ENCODE data around the gene TSPAN11. TPM values are rescaled to one million over a fixed set of nuclear protein-coding genes. Genes with fewer than 3 reads are reported as not detected.

TSPAN11 gene
- total and polyA plus RNA-seq, 2 donors (not counting 3 experiments of a cell fraction or from before 2014, with no cell fraction given) = 2.1 to 3.9 TPM

- Histone ChIP-seq H3K4me1 (ENCODE audit: control insufficient read depth, extremely low read depth, insufficient read depth, low read length) (peaks cover 21% of the 10 kb centered on the region), H3K27ac (ENCODE audit: insufficient read depth, low read depth, low read length) (no peak overlapping the region), H3K27me3 (ENCODE audit: control insufficient read depth in 2 of 2, insufficient read depth in 2 of 2, low read length in 2 of 2) (no peaks in the 10 kb centered on the region), H3K79me2 (ENCODE audit: control insufficient read depth, insufficient read depth, low read length) (no peaks in the 10 kb centered on the region), H3K9me1 (replicated peaks; ENCODE audit: control insufficient read depth, extremely low read depth, insufficient read depth, low read length) (no peaks in the 10 kb centered on the region), H4K20me1 (replicated peaks; ENCODE audit: control insufficient read depth, extremely low read depth, insufficient read depth, low read length) (no peaks in the 10 kb centered on the region), H3K9me3 (replicated peaks; ENCODE audit: control insufficient read depth, insufficient read depth, low read length) (no peaks in the 10 kb centered on the region), H3K4me2 (ENCODE audit: insufficient read depth, low read length) (no peak overlapping the region), H3K9ac (replicated peaks; ENCODE audit: extremely low read depth, insufficient read depth, low read length) (no peak overlapping the region), H3K36me3 (ENCODE audit: control insufficient read depth in 2 of 2, extremely low read depth in 1 of 2, insufficient read depth in 2 of 2, low read length in 2 of 2) (no peaks in the 10 kb centered on the region), H2AFZ (ENCODE audit: low read depth, low read length) (peak overlapping the region; percentile 28), H3K4me3 (replicated peaks in 1 of 3; ENCODE audit: insufficient read depth in 1 of 3, low read depth in 1 of 3, low read length in 3 of 3) (no peak overlapping the region)
- POLR2A ChIA-PET = no interaction called here
- FAIRE-seq (peak; percentile 78), DNase-seq (ENCODE audit: low read depth, low spot score) (peak; percentile 65)
- no TSS peak for BruUV-seq (replicated peaks)
- TF ChIP-seq POLR2A (IDR thresholded peaks at IDR 0.05; ENCODE audit: low read depth, low read length) = no peak
- TF ChIP-seq GATA2 (IDR thresholded peaks at IDR 0.05; ENCODE audit: insufficient read depth, insufficient read length, low read depth, low read length) = no peak
- no peak for TF ChIP-seq MYC (IDR thresholded peaks at IDR 0.05; ENCODE audit: low read depth, low read length)
- no peak for TF ChIP-seq POLR2AphosphoS5 (IDR thresholded peaks at IDR 0.05; ENCODE audit: insufficient read depth, low read depth, low read length)
- TF ChIP-seq EZH2 (IDR thresholded peaks at IDR 0.05; ENCODE audit: borderline replicate concordance, low read depth, low read length, severe bottlenecking) = no peak
- peak; percentile 56 for TF ChIP-seq FOS (IDR thresholded peaks at IDR 0.05; ENCODE audit: borderline replicate concordance, insufficient read depth, low read length)
- TF ChIP-seq MAX (IDR thresholded peaks at IDR 0.05; ENCODE audit: insufficient read depth, insufficient read length) = no peak
- no peak for TF ChIP-seq CTCF (IDR thresholded peaks at IDR 0.05; ENCODE audit: extremely low read depth in 1 of 2, insufficient read depth in 1 of 2, low read depth in 1 of 2, low read length in 2 of 2)
- TF ChIP-seq JUN (IDR thresholded peaks at IDR 0.05; ENCODE audit: borderline replicate concordance, insufficient read depth, insufficient read length, low read depth) = peak; percentile 28
- CTCF ChIA-PET = interaction anchor here (1.2 to 2.5 kb wide), 5 partner anchors 11 to 153 kb away, joined by 3 to 9 read pairs (median 6); no protein-coding TSS in a partner anchor
- intact Hi-C loops (cut with micrococcal nuclease) = no loop called here
- dilution Hi-C loops (cut with MboI; ENCODE audit: extremely low pct_ligation_motif_present, low sequenced_read_pairs) = no loop called here
These were observed 74.2 kb downstream of the TSPAN11 start for GRCh38 chr12:31000751-31001150.
